ENCODE results near the gene PRKN.

The PRKN gene

DNA sequence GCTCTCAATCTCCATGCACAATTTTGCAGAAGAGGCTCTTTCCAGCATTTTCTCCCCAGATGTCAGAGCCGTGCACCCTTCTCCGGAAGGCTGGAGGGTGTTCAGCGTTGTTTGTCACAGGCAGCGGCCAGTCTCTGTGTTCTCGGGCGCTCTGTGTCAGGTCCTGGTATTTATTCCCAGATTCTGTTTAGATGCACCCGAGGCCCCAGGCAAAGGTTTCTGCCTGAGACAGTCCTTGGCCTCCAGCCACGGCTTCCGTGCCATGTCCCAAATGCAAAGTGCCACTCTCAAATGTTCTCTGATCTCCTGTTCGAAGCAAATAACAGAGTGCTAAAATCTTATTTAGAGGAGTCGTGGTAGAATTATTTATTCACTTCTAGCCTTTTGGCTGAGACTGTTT, 1313.4 kb downstream of the PRKN start:
- TF ChIP-seq TARDBP (IDR thresholded peaks at IDR 0.05) (no peak), HDGF (IDR thresholded peaks at IDR 0.05; ENCODE audit: borderline replicate concordance) (no peak), PKNOX1 (IDR thresholded peaks at IDR 0.05) (no peak), ARNT (IDR thresholded peaks at IDR 0.05) (no peak), NFRKB (IDR thresholded peaks at IDR 0.05) (no peak), SUZ12 (IDR thresholded peaks at IDR 0.05) (no peak), L3MBTL2 (conservative IDR thresholded peaks at IDR 0.05) (no peak), LEF1 (IDR thresholded peaks at IDR 0.05; ENCODE audit: borderline replicate concordance) (no peak), SP1 (IDR thresholded peaks at IDR 0.05) (no peak), FOXK2 (IDR thresholded peaks at IDR 0.05) (no peak), FOXA1 (IDR thresholded peaks at IDR 0.05) (no peak), CTBP1 (IDR thresholded peaks at IDR 0.05; ENCODE audit: borderline replicate concordance) (no peak), BHLHE40 (IDR thresholded peaks at IDR 0.05; ENCODE audit: borderline replicate concordance) (no peak), ELF4 (IDR thresholded peaks at IDR 0.05) (no peak), ZNF384 (IDR thresholded peaks at IDR 0.05) (no peak), FOXM1 (IDR thresholded peaks at IDR 0.05; ENCODE audit: borderline replicate concordance) (no peak)
- DNase-seq (ENCODE audit: extremely low spot score): no peak
- CTCF ChIA-PET: interaction anchor here (1.1 kb wide), 1 partner anchor 24 kb away, joined by 4 read pairs; no protein-coding TSS in a partner anchor
- POLR2A ChIA-PET: no interaction called here

DNA sequence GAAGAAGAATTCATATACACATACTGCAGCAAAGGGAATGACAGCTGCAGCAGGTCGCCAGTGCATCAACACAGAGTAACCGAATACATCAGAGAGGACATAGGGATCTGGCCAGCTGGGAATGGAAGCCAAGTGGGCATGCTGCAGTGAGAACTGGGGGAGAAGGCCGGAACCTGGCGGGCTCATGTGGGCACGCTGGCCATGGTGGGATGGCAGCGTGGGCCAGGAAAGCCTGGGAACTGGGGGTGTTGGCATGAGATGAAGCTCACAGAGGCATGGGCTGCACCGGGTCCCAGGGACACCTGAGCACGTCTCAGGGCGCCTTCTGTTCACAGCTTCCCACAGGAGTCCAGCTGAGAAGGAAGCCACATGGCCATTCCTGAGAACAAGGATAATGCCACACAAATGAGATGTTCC, 1314.2 kb downstream of the PRKN start:
- POLR2A ChIA-PET: no interaction called here

DNA sequence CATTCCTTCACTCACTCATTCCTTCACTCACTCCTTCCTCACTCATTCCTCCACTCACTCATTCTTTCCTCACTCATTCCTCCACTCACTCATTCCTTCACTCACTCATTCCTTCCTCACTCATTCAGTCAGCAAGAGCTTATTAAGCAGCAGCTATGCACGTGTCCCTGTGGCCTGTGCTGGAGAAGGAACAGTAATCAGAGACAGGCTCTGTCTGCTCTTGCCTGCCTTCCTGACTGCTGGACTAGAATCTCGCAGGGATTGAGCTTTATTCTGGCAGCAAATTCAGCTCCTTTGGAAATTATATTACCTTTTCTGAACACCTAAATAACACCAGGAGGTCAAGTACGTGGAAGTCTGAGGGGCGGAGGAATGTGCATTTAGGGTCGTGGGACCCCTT, 1314.8 kb downstream of the PRKN start:
- CTCF ChIA-PET: no interaction called here
- no peak for DNase-seq (ENCODE audit: extremely low spot score)
- POLR2A ChIA-PET: no interaction called here
- TF ChIP-seq LEF1 (IDR thresholded peaks at IDR 0.05; ENCODE audit: borderline replicate concordance) (no peak), ZNF384 (IDR thresholded peaks at IDR 0.05) (no peak), ELF4 (IDR thresholded peaks at IDR 0.05) (no peak), FOXA1 (IDR thresholded peaks at IDR 0.05) (no peak), NFRKB (IDR thresholded peaks at IDR 0.05) (no peak), FOXK2 (IDR thresholded peaks at IDR 0.05) (no peak), BHLHE40 (IDR thresholded peaks at IDR 0.05; ENCODE audit: borderline replicate concordance) (no peak), CTBP1 (IDR thresholded peaks at IDR 0.05; ENCODE audit: borderline replicate concordance) (no peak), HDGF (IDR thresholded peaks at IDR 0.05; ENCODE audit: borderline replicate concordance) (no peak), SP1 (IDR thresholded peaks at IDR 0.05) (no peak), TARDBP (IDR thresholded peaks at IDR 0.05) (no peak), FOXM1 (IDR thresholded peaks at IDR 0.05; ENCODE audit: borderline replicate concordance) (no peak), PKNOX1 (IDR thresholded peaks at IDR 0.05) (no peak), SUZ12 (IDR thresholded peaks at IDR 0.05) (no peak), L3MBTL2 (conservative IDR thresholded peaks at IDR 0.05) (no peak)

More for the DNA sequence above, 1314.2 kb downstream of the PRKN start:
- no peak for TF ChIP-seq LEF1 (IDR thresholded peaks at IDR 0.05; ENCODE audit: borderline replicate concordance)
- TF ChIP-seq ZNF384 (IDR thresholded peaks at IDR 0.05): no peak
- TF ChIP-seq BHLHE40 (IDR thresholded peaks at IDR 0.05; ENCODE audit: borderline replicate concordance): no peak
- TF ChIP-seq HDGF (IDR thresholded peaks at IDR 0.05; ENCODE audit: borderline replicate concordance): no peak
- CTCF ChIA-PET: interaction anchor here (0.6 to 1.1 kb wide), 3 partner anchors 23 to 1773 kb away, joined by 3 to 4 read pairs (median 4); no protein-coding TSS in a partner anchor
- no peak for DNase-seq (ENCODE audit: extremely low spot score)

DNA sequence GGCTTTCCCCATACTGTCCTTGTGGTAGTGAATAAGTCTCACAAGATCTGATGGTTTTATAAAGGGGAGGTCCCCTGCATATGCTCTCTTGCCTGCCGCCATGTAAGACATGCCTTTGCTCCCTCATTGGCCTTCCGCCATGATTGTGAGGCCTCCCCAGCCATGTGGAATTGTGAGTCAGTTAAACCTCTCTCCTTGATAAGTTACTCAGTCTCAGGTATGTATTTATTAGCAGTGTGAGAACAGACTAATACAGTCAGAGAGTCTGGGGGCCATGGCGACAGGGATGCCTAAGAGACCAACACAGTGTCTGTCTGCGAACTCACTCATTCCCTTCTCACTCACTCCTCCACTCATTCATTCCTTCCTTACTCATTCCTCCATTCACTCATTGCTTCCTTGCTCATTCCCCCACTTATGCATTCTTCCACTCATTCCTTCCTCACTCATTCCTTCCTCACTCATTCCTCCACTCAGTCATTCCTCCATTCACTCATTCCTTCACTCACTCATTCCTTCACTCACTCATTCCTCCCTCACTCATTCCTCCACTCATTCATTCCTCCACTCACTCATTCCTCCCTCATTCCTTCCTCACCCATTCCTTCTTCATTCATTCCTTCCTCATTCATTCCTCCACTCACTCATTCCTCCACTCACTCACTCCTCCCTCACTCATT, 1316.2 kb downstream of the PRKN start:
- no peak for DNase-seq (ENCODE audit: extremely low spot score)
- no peak for TF ChIP-seq ARNT (IDR thresholded peaks at IDR 0.05)
- no peak for TF ChIP-seq FOXA1 (IDR thresholded peaks at IDR 0.05)
- TF ChIP-seq SP1 (IDR thresholded peaks at IDR 0.05): no peak
- no peak for TF ChIP-seq TARDBP (IDR thresholded peaks at IDR 0.05)
- TF ChIP-seq HDGF (IDR thresholded peaks at IDR 0.05; ENCODE audit: borderline replicate concordance): no peak
- TF ChIP-seq PKNOX1 (IDR thresholded peaks at IDR 0.05): no peak
- no peak for TF ChIP-seq ELF4 (IDR thresholded peaks at IDR 0.05)
- TF ChIP-seq BHLHE40 (IDR thresholded peaks at IDR 0.05; ENCODE audit: borderline replicate concordance): no peak
- TF ChIP-seq SUZ12 (IDR thresholded peaks at IDR 0.05): no peak
- no peak for TF ChIP-seq FOXK2 (IDR thresholded peaks at IDR 0.05)
- TF ChIP-seq CTBP1 (IDR thresholded peaks at IDR 0.05; ENCODE audit: borderline replicate concordance): no peak
- no peak for TF ChIP-seq L3MBTL2 (conservative IDR thresholded peaks at IDR 0.05)
- no peak for TF ChIP-seq NFRKB (IDR thresholded peaks at IDR 0.05)
- TF ChIP-seq ZNF384 (IDR thresholded peaks at IDR 0.05): no peak
- TF ChIP-seq FOXM1 (IDR thresholded peaks at IDR 0.05; ENCODE audit: borderline replicate concordance): no peak
- TF ChIP-seq LEF1 (IDR thresholded peaks at IDR 0.05; ENCODE audit: borderline replicate concordance): no peak
- CTCF ChIA-PET: no interaction called here
- POLR2A ChIA-PET: no interaction called here

GRCh38 chr6:161410736-161411135, 1316.8 kb downstream of the PRKN start:
- ChIA-PET POLR2A (no interaction called here), CTCF (interaction anchor here (0.6 to 1.1 kb wide), 2 partner anchors 8 to 340 kb away, joined by 4 read pairs; no protein-coding TSS in a partner anchor)
- no peak for DNase-seq (ENCODE audit: extremely low spot score)
- no peak for TF ChIP-seq FOXK2 (IDR thresholded peaks at IDR 0.05)
- TF ChIP-seq TARDBP (IDR thresholded peaks at IDR 0.05): no peak
- no peak for TF ChIP-seq SUZ12 (IDR thresholded peaks at IDR 0.05)
- no peak for TF ChIP-seq ELF4 (IDR thresholded peaks at IDR 0.05)
- TF ChIP-seq L3MBTL2 (conservative IDR thresholded peaks at IDR 0.05): no peak
- TF ChIP-seq FOXM1 (IDR thresholded peaks at IDR 0.05; ENCODE audit: borderline replicate concordance): no peak
- TF ChIP-seq CTBP1 (IDR thresholded peaks at IDR 0.05; ENCODE audit: borderline replicate concordance): no peak
- no peak for TF ChIP-seq SP1 (IDR thresholded peaks at IDR 0.05)
- TF ChIP-seq LEF1 (IDR thresholded peaks at IDR 0.05; ENCODE audit: borderline replicate concordance): no peak
- no peak for TF ChIP-seq ARNT (IDR thresholded peaks at IDR 0.05)
- TF ChIP-seq HDGF (IDR thresholded peaks at IDR 0.05; ENCODE audit: borderline replicate concordance): no peak
- no peak for TF ChIP-seq ZNF384 (IDR thresholded peaks at IDR 0.05)
- TF ChIP-seq FOXA1 (IDR thresholded peaks at IDR 0.05): no peak
- no peak for TF ChIP-seq NFRKB (IDR thresholded peaks at IDR 0.05)
- no peak for TF ChIP-seq BHLHE40 (IDR thresholded peaks at IDR 0.05; ENCODE audit: borderline replicate concordance)
- no peak for TF ChIP-seq PKNOX1 (IDR thresholded peaks at IDR 0.05)

Data from HEK293T (cell line).